Measurements from ENCODE around the gene FGGY.
"Not testable (repeated sequence)": the region's sequence is repeated elsewhere in the genome, so short reads cannot be mapped to it uniquely, and the experiment has no call there.

Gene FGGY, protein sequence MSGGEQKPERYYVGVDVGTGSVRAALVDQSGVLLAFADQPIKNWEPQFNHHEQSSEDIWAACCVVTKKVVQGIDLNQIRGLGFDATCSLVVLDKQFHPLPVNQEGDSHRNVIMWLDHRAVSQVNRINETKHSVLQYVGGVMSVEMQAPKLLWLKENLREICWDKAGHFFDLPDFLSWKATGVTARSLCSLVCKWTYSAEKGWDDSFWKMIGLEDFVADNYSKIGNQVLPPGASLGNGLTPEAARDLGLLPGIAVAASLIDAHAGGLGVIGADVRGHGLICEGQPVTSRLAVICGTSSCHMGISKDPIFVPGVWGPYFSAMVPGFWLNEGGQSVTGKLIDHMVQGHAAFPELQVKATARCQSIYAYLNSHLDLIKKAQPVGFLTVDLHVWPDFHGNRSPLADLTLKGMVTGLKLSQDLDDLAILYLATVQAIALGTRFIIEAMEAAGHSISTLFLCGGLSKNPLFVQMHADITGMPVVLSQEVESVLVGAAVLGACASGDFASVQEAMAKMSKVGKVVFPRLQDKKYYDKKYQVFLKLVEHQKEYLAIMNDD

DNA sequence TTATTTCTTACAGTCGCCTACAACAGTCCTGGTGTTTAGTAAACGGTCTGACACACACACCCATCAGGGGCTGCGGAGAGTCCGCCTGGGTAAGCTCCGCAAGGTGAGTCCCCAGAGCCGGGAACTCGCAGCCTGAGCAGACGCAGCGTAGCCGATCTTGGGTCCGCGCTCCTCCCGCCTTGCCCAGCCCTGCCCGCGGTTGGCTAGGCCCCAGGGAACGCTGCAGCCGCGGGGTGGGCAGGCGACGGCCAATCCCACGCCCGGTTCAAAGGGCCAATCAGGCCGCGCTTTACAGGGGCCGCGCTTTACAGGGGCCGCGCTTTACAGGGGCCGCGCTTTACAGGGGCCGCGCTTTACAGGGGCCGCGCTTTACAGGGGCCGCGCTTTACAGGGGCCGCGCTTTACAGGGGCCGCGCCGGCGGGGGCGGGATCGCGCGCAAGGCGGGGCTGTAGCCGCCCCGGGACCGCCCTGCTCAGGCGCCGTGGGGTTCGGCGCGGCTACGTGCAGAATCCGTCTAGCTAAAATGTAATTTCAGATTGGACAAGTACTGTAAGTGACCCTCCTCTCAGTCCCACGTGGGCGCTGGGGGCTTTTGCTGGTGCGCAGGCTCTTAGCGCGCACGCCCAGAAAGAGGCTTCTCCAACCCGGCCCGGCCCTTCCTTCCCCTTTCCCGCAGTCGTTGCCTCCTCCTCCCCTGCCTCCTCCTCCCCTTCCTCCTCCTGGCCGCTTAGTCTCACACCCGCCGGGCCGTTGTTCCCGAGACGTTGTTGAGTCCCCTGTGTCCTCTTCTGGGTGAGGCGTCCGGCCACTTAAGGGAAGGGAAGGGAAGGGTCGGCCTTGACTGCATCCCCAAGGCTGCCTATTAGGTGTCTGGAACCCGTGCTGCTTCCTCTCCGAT lies at the start of gene FGGY:
FGGY (plus strand) TSS at position 737 of the 899 bp plus-strand sequence. CDS start 24,456 bp downstream, outside the sequence.
- peak; percentile 87 for DNase-seq

DNA sequence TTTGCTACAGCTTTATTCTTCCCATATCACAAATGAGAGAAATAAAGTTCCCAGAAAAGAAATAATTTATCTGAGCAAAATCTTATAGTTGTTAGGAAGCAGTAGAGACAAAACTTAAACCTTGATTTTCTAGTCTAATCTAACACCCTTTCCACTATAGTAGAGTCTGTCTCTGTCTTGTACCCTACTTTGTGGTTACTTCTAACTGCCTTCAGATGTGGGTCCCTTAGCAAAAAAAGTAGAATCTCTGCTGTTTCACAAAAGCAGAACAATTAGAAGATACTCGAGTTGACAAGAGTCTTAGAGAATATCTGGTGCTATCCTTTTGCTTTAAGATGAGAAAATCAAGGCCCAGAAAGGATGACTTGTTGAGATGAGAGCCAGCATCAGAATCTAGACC lies 48.1 kb upstream of the FGGY start:
- no peak for DNase-seq

DNA sequence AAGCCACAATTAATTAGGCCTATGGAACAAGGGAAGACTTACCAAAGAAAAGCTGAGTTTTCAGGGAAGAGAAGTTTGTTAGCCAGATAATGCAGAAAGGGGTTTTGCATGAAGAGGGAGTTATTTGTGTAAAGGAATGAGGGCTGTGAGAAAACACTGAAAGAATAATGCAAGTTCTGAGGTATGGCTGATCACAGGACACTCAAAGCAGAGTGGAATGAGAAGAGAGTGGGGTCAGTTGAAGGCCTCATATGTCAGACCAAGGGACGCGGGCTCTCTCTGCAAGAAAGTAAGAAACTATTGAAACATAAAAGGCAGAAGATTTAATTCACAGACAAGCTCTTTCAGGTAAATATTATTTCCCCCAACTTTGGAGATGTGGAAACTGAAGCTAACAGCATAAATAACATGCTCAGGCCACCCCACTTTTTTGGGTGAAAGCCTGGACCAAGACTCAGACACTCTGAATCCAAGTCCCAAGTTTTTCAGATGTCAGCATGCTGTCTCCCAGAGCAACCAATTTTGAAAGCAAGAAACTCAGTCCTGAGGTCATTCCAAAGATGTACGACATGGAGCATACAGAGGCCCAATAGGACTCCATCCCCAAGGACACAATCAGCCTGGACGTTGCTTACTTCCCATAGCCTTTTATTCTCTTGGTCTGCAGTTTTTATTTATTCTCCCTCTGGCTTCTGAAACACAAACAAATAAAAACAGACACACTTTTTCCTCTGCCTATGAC lies 47.3 kb upstream of the FGGY start:
- no peak for DNase-seq

DNA sequence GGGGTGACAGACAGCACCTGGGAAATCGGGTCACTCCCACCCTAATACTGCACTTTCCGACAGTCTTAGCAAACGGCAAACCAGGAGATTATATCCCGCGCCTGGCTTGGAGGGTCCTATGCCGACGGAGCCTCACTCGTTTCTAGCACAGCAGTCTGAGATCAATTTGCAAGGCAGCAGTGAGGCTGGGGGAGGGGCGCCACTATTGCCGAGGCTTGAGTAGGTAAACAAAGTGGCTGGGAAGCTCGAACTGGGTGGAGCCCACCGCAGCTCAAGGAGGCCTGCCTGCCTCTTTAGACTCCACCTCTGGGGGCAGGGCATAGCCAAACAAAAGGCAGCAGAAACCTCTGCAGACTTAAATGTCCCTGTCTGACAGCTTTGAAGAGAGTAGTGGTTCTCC lies 45.8 kb upstream of the FGGY start:
- DNase-seq, result not testable (repeated sequence)

DNA sequence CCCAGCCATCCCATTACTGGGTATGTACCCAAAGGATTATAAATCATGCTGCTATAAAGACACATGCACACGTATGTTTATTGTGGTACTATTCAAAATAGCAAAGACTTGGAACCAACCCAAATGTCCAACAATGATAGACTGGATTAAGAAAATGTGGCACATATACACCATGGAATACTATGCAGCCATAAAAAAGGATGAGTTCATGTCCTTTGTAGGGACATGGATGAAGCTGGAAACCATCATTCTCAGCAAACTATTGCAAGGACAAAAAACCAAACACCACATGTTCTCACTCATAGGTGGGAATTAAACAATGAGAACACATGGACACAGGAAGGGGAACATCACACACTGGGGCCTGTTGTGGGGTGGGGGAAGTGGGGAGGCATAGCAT lies 40.5 kb upstream of the FGGY start:
- DNase-seq, result not testable (repeated sequence)

DNA sequence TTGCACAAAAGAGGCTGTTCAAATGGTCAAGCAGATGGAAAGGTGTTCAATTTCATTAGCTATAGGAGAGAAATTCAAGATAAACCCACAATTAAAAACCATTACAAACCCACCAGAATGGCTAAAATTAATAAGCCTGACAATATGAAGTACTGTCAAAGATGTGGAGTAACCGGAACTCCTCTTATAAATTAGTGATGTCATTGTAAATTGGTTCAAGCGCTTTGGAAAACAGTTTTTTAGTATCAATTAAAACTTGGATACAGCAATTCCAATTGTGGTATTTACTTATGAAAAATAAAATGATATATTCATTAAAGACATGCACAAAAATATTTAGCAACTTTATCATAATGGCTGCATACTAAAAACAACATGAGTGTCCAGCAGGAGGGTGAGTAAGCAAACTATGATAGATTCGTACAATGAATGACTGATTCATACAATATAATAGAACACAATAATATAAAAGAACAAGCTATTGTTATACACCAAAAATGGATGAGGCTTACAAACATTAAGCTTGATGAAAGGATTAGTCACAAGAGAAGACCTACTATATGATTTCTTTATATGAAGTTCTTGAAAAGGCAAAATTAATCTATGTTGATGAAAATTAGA lies 38.4 kb upstream of the FGGY start:
- DNase-seq, result no peak

DNA sequence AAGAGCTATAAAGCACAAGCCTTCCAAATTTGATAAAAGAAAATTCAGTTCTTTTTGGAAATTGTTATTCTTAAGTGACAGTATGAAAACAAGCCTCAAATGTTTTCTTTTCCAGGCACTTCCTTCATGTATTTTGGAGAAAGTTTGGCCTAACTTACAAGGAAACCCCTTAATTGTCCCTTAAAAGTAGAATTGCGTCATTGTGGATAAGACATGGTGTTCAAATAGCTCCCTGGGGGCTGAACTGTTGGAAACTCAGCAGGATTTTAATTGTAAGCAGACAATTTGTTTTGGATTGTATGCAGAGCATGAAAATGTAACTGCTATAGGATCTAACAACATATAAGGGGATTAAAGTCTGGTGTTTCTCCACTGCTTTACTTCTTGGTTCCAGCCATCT lies 35.4 kb upstream of the FGGY start:
- DNase-seq, result no peak

DNA sequence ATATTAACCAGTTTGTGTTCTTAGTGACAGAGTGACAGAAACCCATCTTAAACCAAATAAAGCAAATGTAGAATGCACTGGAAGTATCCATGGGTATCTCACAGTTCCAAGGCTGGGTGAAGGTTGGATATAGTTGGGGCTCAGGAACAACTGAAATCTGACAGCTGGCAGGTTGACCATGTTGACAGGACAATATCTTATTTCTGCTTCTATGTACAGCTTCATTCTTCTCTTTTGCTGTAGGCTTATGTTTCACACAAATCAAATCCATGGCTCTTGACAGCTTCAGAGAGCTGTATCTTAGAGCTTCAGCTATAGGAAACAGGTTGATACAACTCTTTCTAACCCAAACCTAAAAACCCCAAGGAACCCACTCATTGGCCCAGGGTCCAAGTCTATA lies 34.3 kb upstream of the FGGY start:
- no peak for DNase-seq

- DNase-seq, result no peak
Measured at GRCh38 chr1:59263111-59263510, 33.8 kb upstream of the FGGY start.

DNA sequence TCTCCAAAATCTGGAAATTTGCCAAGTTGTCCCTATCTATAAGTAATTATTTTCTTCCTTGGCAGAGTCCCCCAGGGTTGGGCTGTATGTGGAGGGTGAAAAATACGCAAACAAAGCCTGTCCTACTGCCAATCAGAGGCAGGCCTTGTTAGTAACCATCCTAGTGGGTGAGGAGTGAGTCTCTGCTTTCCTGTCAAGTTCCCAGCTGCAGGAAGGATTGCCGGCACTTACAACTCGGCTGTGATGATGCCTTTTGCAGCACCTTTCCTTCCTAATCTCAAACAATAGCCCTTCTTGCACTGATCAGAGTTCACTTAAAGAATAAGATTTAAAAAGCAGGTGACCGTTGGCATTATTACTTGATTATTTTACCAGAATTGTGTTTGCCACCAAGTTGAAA lies 31.3 kb upstream of the FGGY start:
- no peak for DNase-seq

- DNase-seq, result no peak
Measured at GRCh38 chr1:59266180-59266926, 30.5 kb upstream of the FGGY start.

DNA sequence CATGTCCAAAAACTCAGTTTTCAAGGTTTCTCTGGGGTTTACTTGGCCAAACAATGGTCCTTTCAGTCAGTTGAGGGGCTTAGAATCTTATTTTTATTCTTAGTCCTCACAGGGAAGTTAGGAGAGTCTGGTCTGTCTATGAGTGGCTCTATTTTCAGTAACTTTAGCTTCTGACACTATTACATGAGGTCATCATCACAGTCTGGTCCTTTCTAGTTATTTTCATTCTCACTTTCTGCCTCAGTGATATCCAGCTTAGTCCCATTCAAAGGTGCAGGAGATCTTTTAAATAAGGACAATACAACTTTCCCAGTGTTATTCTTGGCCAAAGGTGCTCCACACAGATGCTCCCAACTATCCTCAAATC lies 30.0 kb upstream of the FGGY start:
- no peak for DNase-seq

- DNase-seq, result no peak
Measured at GRCh38 chr1:59268406-59268805, 28.5 kb upstream of the FGGY start.

GRCh38 chr1:59271561-59272260 lies 25.2 kb upstream of the FGGY start:
- no peak for DNase-seq

- DNase-seq, result no peak
Measured at GRCh38 chr1:59272507-59272906, 24.4 kb upstream of the FGGY start.

GRCh38 chr1:59276439-59276851 lies 20.4 kb upstream of the FGGY start:
- DNase-seq, result no peak

DNA sequence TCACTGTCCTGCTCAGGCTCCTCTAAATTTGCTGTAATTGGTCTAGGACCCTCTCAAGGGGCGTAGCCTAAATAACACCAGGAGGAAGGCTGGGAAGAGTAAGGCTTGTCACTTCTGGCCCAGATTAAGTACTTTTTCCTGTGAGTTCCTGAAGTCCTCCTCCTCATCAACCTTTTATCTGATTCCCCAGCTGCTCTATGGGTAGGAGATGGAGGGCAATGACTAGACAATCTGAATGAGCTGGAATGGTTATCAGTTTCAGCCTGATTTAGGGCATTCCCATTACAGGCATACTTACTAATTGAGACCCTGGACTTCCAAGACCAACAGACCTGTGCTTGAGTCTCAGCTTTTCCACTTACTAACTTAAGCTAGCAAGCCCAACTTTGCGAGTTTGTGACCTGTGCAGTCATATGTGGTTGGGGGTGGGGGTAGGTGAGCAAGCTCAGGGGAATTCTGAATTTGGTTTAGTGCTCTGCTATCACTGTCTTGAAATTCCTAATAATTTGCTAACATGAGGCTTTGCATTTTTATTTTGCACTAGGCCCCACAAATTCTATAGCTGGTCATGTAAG lies 18.0 kb upstream of the FGGY start:
- DNase-seq, result no peak

DNA sequence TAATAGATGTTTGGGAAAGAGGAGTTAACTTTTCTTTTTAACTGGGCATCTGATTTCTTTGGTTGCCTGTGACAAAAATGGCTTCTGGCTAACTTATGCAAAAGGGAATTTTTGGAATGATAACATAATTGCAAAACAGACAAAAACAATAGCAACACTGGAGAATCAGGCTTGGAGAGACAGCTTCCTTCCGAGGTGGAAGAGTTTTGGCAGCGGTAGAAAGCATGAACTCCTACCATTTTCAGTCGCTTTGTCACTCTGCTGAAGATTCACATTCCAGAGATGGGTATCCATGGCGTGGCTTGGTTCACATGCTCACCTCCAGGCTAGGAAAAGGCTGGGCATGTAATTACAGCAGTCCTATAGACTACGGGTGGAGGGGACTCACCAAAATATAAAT lies 17.2 kb upstream of the FGGY start:
- no peak for DNase-seq

- no peak for DNase-seq
Measured at GRCh38 chr1:59282951-59283350, 13.9 kb upstream of the FGGY start.

GRCh38 chr1:59285691-59286090 lies 11.2 kb upstream of the FGGY start:
- DNase-seq, result no peak

- DNase-seq, result no peak
Measured at GRCh38 chr1:59288046-59288445, 8.8 kb upstream of the FGGY start.

Data from NCI-H748 treated with DMSO at 0.1 percent for 48 hours (cell line).